ENCODE results near the gene TYW1B.
"Not testable (repeated sequence)": the region's sequence is repeated elsewhere in the genome, so short reads cannot be mapped to it uniquely, and the experiment has no call there.

GRCh38 chr7:72607988-72608387 lies 220.0 kb downstream of the TYW1B start:
- TF ChIP-seq CTCF, POLR2AphosphoS5 (IDR thresholded peaks at IDR 0.05): not testable (repeated sequence)
